H4 (cell line): Measurements from ENCODE around the gene ANK3. TPM values are rescaled to one million over a fixed set of nuclear protein-coding genes. Genes with fewer than 3 reads are reported as not detected.

ENCODE experiments used
- DNase-seq: peaks from one replicate; pipeline ENCODE4 v3.0.0-alpha.2; 2015; ENCODE audit warnings: low spot score
- total RNA-seq: library from RNA; depleted of rRNA; stranded (reverse); fragments of >200 nt; shearing (Covaris generic); gene quantifications from 2 replicates; pipeline ENCODE4 v1.2.3, GENCODE V29; 2014

The ANK3 gene
- total RNA-seq, 1 experiment from 2014 or later: 10.2 TPM

DNA sequence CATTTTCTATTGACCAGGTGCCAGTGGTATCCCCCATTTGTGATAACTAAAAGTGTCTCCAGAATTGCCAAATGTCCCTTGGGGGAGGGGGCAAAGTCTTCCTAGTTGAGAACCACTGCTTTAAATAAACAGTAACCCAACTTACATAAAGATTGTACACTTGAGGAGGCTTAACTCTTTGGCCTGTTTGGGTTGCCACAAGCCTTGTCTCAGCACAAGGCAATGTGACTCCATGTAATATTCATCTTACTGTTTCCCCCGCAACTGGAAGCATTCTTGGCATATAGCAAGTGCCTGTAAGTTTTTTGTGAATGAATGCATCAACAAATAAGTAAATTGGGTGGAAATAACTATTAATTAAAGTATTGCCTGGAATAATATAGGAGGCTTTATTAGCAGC is 108.3 kb downstream of the ANK3 start:
- DNase-seq: no peak

DNA sequence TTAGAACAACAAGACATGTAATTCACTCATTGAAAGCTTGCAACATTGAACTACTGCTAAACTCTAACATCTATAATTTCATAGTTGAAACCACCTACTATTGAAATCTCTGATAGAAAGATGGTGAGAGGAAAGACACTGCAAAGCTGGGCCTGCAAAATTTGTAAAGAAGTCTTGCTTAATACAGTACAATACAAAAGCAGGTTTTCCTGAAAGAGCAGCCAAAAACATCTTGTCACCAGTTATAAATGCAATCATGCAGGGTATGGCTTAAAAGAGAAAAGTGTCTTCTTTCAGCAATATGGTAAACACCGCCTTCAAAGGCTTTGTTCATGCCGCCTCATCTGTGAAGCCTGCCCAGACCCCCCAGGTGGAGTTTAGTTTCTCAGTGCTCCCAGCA is 109.2 kb downstream of the ANK3 start:
- DNase-seq: no peak

DNA sequence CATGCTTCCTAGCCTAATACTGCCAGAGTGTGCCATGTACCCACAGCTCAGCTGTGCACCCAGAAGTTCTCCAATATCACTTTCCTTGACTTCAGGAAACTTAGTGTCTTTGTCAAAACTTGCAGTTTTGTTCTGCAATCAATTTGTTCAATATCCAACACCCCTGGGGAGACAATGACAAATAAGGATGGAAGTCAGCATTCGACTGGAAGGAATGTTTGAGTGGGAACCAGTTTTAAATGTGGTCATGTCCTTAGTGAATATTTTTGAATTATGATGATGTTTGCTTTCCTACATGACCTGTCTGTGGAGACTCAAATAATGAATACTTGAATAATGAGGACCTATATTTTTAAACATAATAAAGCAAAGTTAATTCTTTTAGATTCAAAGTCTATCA is 112.0 kb downstream of the ANK3 start:
- no peak for DNase-seq

DNA sequence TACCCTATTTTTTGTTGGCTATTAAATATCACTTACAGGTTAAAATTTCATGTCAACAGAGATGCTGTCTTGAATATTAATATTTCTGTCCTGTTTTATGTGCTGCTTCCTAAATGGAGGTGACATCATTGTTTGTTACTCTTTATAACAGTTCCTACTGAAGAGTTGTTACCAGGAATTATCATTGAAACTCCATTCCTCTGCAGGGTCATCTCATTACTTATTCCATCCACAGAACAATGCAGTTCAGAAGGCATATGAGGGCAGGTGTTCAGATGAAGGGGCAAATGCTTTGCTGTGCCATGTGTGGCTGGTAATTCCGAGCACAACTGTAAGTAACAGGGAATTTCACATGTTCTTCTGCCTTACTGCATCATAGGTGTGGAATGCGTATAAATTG is 113.4 kb downstream of the ANK3 start:
- DNase-seq: no peak

DNA sequence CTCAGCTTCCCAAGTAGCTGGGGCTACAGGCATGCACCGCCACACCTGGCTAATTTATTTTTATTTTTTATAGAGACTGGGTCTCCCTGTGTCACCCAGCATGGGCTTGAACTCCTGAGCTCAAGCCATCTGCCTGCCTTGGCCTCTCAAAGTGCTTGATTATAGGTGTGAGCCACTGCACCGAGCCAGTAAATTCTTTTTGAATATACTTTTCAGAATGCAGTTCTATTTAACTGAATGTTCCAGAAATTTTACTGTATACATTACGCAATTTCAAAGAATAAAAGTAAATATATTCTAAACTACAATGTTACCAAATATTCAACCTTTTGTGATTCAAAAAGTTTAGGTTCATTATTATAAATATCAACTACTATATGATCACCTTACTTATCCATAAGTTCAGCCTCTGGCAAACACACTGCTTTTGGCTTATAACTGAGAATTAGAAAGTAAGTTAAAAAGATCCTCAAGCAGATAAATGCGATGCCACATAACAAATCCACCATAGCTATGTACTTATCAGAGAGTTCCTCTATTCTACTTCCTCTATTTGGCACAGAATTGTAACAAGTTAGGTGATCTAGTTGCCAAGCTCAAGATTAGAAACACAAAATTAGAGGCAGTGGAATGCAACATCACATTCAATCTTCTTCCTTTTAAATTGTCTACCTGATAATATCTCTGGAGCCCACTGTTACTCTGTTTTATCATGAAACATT is 118.2 kb downstream of the ANK3 start:
- DNase-seq: no peak

DNA sequence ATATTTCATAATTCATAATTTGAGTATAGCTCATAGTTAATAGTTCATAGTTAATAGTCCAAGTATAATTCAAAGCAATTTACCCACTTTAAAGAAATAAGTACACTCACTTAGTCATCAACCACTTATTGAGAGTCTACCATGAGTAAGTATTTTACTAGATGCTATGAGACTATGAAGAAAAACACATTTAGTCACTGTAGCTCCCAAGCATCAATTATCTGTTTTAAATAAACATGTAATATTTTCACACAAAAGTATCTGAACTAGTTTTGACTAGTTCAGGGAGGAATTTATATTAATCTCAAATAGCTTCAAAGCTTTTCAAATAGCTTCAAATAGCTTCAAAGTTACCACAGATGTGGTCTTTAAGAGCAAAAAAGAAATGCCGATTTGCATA is 119.2 kb downstream of the ANK3 start:
- DNase-seq: no peak

DNA sequence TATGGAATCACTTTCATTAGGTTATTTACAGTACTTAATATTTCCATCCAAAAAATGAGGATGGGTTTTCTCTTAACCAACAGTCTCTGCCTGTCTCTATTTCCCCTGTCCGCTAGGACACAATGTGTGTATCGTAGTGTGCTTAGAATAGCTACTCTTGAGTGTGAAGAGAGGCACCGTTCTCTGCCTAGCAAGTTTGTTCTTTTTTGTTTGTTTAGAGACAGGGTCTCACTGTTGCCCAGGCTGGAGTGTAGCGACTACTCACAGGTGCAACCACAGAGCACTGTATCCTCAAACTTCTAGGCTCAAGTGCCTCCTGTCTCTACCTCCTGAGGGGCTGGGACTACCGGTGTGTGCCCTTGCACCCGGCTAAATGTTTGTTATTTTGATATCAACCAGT is 121.9 kb downstream of the ANK3 start:
- no peak for DNase-seq

DNA sequence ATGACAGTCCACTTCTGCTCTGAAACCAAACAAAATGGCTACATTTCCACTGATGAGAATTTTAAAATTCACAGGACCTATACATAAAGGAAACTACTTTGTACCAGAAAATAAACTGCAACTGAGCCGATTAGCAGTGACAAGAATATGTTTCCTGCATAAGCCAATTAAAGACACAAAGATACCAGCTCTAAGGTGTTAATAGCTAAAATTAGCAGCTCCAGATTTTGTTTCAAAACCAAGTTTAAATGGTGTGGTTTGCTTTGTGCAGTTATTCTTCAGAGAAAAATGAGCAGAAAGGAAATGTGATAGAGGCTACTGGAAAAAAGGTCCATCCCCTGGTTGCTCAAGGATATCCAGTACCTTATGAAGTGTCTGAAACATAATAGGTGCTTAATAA is 123.2 kb downstream of the ANK3 start:
- no peak for DNase-seq

DNA sequence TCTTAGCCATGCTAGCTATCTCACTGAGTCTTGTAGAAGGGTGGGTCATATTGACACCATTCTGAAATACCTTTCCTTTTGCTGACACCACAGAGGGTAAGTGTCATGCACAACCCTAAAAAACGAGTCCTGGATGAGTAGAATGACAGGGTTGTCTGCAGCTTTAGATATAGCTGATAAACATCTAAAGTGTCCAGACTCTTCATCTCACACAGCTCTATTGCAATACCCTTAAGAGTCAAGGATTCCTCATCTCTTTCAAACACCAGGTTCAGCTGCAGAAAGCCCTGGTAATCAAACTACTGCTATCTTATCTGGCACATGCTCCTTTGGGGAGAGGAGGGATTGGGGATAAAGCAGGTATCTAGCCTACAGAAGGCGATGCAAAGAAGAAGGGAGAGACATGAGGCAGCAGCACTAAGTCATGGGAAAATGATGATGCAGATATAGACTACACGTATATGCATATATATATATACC is 127.0 kb downstream of the ANK3 start:
- no peak for DNase-seq

DNA sequence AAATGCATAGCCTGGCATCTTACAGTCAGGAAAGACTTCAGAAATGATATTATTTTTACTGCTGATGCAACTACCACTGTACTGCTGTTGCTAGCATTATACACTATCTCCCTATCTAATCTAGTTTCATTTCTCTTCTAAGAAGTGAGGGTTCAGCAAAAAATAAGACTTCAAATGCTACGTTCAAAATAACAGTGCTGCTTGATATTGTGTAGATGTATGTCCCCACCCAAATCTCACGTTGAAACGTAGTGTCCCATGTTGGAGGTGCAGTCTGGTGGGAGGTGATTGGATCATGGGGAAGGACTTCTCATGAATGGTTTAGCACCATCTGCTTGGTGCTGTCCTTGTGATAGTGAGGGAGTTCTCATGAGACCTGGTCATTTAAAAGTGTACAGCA is 129.4 kb downstream of the ANK3 start:
- no peak for DNase-seq

DNA sequence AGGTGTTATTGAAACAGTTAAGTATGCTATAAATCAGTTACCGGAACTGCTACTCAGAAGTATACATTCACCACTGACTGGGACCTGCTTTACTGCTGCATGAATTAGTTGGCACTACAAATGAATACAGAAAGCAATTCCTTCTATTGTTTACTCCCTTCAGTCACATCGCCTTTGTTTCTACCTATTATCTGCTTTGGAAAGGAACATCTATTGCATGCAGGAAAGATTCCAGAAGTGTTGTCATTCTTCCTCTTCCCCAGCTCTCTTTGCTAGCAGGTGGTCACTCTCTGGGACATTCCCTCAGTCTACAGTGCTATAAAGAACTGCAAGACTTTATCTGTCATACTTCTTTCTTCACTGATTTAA is 131.3 kb downstream of the ANK3 start:
- no peak for DNase-seq

DNA sequence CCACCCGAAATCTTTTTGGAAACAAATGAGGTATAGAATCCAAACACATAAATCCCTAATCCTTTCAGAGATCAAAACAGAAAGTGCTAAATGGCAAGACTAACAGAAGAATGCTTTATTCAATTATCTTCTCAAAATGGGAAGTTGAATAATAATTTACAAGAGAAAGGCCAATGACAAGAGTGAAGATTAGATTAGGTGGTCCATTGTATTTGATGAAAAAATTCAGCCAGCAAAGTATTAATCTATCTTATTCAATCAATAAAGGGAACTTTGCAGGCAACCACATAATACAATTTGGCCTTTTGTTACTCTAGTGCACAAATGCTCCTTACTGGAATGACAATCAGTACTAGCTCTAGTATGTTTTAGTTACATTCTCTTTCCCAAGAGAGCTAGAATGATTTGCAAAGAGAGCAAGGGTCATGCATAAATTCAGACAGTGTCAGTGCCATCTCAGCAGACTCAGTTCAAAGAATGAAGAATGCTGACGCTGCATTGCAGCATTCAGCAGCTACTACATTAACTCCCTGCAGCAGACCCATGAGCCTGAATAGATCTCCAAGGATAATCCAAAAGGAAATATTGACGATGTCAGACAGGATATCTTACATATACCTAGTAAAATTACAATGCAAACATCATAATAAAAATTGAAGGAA is 131.8 kb downstream of the ANK3 start:
- DNase-seq: no peak

DNA sequence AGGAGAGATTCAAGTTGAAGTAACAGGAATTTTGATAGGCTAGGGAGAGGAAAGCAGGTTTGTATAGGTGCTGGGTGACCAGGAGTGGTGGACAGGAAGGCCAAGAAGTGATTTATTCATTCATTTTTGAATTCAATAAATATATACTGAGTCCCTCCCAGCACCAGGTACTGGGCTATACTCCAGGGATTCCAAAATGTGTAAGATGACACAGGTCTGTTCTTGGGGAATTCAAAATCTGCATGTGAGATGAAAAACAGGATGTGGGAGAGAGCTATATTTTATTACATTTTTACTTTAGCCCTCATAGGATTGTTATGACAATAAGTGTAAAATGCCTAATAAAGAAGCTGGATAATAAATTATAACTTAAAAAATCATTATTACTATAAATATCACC is 134.9 kb downstream of the ANK3 start:
- DNase-seq: no peak

DNA sequence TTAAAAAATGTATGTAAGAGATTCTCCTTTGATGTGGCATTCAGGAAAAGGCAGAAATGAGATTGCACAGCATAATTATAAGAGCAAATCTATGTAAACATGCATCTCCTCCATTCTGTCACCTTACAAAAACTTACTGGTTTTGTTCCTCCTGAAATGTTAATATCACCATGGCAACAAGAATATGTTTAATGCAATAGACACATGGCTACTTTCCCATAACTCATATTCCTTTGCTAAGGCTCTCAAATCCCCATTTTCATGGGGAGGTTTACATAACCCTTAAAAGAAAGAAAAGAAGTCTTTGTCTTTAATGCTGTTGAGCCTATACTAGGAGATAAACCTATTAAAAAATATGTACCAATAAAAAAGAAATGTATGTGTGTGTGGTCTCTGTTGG is 136.2 kb downstream of the ANK3 start:
- DNase-seq: no peak

DNA sequence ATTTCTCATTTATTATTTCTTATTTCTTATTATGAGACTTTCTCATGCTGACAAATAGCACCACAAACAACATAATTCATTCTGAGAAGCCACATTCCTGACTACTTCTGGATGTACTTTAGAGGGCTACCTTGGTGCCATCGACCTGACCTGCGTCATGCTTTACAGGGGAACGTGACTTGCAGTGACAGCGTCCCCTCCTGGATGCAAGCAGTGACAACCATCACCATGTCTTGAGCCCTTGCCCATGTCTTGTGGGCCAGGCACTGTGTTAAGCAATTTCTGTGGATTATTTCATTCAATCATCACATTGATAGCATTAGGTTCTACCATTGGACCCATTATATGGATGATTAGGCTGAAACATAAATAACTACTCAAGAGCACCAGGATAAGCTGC is 137.0 kb downstream of the ANK3 start:
- no peak for DNase-seq

DNA sequence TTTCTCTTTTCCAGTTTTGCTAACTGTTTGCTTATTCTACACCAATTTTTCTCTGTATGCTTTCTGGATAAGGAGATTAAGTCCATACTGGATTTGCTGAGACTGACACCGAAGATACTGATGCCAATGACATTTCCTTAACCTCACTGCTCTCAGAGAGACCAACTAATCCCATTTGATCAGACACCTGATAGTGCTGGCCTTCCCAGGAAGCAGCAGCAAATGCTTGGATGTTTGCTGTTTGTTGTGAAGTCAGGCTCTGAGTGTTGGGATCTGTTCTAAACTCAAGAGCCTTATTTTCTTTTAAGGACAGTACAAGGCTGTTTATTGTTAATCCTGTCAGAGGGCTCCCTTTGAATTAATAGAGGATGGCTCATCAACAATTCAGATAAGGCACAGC is 143.3 kb downstream of the ANK3 start:
- no peak for DNase-seq

DNA sequence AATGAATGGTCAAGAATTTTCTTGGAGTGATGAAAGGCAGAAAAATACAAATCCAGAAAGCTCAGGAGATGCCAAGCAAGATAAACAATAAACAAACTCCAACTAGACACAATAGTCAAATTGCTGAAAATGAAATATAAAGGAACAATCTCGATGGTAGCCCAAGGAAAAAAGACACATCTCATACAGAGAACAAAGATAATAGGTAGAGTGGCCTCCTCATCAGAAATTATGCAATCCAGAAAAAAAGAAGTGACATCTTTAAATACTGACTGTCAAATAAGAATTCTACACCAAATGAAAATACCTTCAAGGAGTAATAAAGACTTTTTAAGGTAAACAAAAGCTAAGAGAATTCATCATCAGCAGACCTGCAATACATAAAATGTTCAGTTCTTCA is 150.4 kb downstream of the ANK3 start:
- no peak for DNase-seq

DNA sequence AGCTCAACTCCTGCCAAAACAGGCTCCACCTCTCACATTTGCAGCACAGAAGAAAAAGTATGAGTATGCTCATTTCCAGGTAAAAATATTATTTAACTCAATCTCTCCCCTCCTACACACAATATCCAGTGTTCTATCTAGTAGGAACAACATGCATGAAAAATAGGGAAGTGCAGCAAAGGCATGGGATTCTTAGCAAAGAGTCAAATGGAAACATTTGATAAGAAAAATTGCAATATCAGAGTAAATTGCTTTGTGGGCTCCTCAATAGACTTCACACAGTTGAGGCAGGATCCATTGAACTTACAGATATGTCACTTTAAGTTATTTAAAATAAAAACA is 150.9 kb downstream of the ANK3 start:
- DNase-seq: no peak

DNA sequence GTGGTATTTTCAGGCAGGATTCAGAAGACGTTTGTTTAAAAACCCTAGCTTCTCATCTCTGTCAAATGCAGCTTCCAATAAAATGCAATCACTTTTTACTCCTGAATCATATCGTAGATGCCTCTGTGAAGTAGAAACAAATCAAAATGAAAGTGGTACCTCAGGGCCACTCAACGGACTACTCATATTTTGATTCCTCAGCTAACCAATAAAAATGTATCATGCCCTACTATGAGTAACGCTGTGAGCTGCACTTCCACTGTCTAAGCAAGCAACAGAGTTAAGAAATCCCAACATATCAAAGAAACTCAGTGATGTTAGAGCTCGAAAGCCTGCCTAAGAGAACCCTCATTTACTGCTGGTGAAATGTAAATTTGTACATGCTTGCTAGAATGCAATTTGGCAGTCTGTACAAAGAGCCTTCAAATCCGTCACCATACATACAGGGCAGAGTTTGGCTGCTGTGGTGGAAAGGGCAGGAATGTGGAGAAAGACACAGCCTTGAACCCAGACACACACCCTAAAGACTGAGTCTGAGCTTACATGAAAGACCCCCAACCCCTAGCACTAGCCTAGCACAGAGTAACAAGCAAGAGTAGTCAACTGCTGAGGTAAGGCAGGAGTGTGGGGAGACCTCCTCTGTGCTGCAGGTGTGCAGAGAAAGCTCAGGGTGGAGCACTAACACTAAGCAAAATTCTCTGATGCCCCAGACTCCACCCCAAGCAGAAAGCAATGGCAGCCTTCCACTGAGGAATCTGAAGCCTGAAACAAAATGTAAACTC is 151.5 kb downstream of the ANK3 start:
- DNase-seq: no peak

DNA sequence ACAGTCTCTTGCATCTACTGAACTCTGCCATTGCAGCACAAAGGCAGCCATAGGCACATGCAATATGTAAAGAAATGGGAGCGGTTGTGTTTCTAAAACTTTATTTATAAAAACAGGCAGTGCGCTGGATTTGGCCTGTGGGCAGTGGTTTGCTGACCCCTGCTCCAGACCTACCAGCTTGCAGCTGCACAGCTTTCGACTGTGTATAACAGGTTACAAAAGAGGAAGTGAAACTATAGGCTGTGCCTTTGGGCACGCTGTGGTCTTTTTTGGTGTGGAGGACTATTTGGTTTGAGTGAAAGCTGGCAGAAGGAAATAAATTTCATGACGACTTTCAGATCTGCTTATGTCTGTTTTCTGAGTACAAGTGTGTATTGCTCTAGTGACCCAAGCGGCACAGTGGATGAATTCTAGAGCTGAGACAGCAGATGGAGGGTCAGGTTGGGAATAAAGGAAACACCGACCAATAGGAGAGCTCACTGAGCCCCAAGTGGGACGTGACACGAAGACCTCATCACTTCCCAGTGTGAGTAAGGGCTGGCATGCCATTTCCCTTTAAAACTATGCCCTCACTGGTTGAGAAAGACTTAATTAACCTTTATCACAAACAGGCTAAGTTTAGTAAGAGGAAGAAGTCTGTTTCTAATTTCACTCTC is 152.7 kb downstream of the ANK3 start:
- no peak for DNase-seq

DNA sequence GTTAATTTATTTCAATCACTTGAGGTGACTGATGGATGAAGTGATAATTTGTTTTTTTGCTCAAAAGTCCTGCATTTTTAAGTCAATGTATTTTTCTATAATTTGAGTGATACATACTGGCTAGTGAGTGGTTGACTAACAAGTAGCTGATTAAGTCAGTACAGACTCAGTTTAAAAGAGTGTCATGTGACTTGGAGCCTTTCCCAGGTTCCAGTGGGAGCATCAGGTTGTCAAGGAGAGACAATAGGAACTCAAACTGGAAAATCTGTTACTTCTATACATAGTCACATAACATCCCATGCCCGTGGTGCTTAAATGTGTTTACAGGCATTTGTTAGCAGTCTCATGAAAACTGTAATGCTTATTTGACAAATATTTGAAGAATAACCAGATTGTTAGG is 154.7 kb downstream of the ANK3 start:
- no peak for DNase-seq

DNA sequence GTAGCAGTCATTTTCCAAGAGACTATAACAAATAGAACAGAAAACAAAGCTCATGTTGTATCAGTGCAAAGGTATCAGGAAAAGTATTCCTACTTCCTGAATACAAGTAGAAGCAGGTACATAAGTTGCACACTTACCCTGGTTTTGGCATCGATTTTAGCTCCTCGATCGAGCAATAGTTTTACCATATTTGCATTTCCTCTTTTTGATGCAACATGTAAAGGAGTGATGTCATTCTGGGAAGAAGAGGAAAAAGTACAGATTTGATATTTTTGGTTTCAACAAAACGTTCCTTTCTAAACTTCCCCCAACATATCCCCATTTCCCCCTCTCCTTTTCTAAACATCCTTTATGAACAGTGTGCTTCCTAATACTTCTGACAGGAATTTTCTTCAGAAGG is 155.1 kb downstream of the ANK3 start:
- DNase-seq: no peak

DNA sequence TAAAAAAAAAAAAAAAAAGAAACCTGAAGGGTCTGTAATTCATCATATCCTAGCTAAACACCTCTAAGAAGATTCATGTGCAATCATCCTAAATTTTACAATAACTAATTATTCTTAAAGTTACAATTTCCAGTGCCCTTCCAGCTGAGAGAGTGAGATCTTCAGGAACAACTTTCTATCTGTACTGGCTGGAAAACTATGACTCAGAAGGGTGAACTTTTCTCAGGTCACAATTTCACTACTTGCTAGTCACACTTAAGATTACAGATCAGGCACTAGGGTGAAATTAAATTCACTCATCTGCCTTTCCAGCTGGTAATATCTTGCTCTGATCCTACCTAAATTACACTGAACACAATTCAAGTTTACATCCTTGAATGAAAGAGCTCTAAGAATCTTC is 158.8 kb downstream of the ANK3 start:
- no peak for DNase-seq
